ENCODE measurements around the gene WWOX.

- TF ChIP-seq POLR2A (IDR thresholded peaks at IDR 0.05), result no peak
- TF ChIP-seq CTCF (IDR thresholded peaks at IDR 0.05), result no peak
These were observed 598.0 kb downstream of the WWOX start for GRCh38 chr16:78697426-78697825.

All from thyroid gland (tissue), 4 donors.